Measurements from ENCODE around the gene WDTC1.
"Not testable (repeated sequence)": the region's sequence is repeated elsewhere in the genome, so short reads cannot be mapped to it uniquely, and the experiment has no call there.

WDTC1 gene

DNA sequence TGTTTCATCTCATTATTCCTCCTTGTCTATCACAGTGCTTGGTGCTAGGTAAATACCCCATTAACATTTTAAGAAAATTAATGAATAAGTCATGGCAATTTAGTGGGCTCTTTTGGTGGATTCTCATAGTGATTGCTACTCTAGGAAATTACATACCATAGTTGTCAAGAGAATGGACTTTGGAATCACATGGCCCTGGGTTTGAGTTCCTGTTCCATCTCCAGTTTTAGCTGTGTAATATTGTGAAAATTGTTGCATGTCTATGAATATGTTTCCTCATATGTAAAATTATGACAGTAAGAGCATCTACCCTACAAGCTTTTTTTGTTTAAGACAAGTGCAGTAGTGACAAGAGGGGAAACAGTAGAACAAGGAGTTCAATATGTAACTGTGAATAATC is 20.7 kb downstream of the WDTC1 start:
- DNase-seq, result no peak

- DNase-seq, result no peak
These were observed 22.7 kb downstream of the WDTC1 start for GRCh38 chr1:27257155-27257554.

DNA sequence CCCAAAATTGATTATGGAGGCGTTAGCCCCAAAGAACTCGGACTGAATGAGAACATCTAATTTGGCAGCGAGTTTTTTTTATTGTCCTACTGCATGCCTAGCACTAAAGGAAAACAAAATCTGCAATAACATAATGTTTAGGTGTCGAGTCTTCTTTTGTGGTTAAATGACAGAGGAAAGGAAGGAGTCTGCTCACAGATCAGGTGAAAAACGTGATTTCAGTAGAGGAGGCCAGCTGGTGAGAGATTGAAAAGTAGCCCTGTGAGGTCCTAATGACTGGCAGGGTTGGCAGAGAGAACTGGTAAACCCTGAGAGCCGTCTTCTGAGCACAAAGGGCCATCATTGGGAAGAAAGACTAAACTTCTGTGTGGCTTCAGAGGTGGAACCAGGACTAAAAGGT is 24.2 kb downstream of the WDTC1 start:
- DNase-seq, result no peak

- DNase-seq, result no peak
These were observed 32.7 kb downstream of the WDTC1 start for GRCh38 chr1:27267153-27267552.

GRCh38 chr1:27269276-27269675 is 34.8 kb downstream of the WDTC1 start:
- no peak for DNase-seq

GRCh38 chr1:27274204-27274603 is 39.8 kb downstream of the WDTC1 start:
- DNase-seq, result no peak

GRCh38 chr1:27275696-27276095 is 41.3 kb downstream of the WDTC1 start:
- DNase-seq, result no peak

DNA sequence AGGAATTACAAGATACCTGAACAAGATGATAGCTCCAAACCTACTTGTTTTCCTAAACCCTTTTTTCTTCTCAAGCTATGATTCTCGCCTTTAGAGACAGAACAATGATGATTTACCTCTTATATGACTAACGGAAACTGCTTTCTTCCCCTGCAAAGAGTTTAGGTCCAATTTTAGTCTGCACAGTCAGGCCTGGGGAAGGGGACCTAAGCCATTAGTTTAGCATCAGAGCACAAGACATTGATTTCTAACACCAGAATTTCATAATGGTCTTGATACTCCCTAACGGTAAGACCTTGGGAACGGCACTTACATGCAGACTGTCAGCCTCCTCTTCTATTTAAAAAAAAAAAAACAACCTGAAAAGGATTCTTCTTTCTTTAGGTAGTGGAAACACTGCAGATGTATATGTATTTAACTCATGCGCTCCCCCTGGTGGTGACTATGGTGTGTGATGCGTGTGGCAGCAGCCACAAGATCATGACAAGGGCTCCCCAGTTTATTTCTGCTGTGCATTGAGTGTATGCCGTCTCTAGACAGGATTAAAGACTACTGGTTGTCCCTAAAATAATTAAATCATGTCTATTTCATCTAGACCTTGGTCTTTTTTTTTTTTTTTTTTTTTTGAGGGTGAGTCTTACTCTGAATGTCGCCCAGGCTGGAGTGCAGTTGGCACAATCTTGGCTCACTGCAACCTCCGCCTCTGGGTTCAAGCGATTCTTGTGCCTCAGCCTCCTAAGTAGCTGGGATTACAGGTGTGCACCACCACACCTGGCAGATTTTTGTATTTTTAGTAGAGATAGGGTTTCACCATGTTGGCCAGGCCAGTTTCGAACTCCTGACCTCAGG is 50.2 kb downstream of the WDTC1 start:
- DNase-seq, result peak; percentile 81

DNA sequence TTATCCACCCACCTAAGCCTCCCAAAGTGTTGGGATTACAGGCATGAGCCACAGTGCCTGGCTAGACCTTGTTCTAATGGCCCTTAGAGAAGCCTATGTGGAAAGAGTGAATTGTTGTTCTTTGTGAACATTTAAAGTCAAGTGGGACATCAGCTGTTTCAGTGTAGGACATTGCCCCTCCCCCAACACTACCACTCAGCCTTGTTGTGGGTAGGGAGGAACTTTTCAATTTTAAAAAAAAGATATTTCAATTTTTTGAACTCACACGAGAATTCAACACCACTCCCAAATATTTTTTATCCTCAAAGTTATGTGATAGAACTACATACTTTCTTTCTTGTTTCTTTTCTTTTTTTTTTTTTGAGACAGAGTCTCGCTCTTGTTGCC is 50.8 kb downstream of the WDTC1 start:
- no peak for DNase-seq

GRCh38 chr1:27285821-27286220 is 51.4 kb downstream of the WDTC1 start:
- not testable (repeated sequence) for DNase-seq

GRCh38 chr1:27289125-27289524 is 54.7 kb downstream of the WDTC1 start:
- DNase-seq, result not testable (repeated sequence)

- DNase-seq, result no peak
These were observed 56.1 kb downstream of the WDTC1 start for GRCh38 chr1:27290581-27290980.

- no peak for DNase-seq
These were observed 57.7 kb downstream of the WDTC1 start for GRCh38 chr1:27292106-27292505.

DNA sequence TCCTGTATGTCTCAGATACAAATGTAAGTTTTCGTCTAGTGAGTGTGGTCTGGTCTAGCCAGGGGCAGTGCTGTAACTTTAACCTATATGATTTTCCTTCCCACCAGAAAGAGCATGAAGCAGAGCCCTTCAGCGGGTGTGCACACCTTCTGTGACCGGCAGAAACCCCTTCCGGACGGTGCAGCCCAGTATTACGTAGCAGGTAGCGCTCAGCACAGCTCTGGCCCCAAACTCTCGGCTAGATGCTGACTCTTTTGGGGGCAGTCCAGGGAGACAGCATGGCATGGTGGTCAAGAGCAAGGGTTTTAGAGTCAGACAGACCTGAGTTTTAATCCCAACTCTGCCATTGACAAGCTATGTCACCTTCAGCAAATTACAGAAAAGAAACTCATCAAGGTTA is 59.5 kb downstream of the WDTC1 start:
- DNase-seq, result no peak

DNA sequence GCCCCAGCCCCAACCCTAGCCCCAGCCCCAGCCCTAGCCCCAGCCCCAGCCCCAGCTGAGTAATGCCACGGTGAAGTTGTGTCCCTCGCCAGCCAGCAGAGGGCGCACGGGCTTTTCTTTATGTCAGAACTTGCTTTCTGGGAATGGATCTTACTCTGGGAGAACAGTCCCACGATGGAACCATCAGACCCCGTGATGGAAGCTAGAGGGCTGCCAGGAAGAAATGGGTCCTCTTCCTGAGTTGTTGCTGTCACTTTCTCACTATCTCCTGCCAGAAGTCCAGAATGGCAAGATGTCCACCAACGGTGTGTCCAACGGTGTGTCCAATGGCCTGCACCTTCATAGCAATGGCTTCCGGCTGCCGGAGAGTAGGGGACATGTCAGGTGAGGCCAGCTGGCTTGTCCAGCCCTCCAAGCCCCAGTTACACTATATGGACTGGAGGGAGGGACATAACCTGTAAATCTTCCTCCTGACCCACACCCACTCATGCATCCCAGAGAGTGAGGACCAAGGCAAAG is 62.4 kb downstream of the WDTC1 start:
- peak; percentile 75 for DNase-seq

- no peak for DNase-seq
These were observed 63.5 kb downstream of the WDTC1 start for GRCh38 chr1:27297903-27298302.

DNA sequence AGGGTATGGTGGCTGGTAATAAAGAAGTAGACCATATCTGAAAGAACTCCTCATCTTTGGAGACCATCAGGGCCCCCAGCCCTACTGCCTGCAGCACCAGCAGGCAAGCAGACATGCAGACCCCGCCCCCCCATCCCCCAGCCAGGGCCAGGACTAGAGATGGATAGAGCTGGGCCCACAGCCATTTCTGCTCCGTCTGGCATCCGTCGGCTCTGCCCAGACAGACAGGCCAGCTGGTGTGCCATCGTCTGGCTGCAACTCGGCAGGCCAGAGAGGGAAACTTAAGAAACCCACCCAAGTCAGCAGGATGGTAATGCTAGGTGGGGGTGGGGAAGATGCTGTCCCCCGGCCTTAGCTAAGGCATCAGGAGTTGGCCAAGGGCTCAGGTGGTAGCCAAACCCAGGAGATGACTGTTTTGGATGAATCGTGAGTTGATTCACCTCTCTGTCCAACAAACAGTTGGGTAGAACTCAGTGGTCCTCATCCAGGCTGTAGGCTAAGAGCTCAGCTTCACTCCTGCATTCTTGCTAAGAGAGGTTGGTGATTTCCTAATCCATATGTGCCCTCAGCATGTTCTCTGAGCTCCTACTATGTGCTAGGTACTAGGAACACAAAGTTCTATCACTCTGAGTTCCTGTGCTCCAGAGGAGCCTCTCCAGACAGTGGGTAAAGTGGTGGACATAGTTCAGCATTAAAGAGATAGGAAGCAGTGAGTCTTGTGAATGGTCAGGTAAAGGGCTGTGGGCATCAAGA is 64.4 kb downstream of the WDTC1 start:
- no peak for DNase-seq

DNA sequence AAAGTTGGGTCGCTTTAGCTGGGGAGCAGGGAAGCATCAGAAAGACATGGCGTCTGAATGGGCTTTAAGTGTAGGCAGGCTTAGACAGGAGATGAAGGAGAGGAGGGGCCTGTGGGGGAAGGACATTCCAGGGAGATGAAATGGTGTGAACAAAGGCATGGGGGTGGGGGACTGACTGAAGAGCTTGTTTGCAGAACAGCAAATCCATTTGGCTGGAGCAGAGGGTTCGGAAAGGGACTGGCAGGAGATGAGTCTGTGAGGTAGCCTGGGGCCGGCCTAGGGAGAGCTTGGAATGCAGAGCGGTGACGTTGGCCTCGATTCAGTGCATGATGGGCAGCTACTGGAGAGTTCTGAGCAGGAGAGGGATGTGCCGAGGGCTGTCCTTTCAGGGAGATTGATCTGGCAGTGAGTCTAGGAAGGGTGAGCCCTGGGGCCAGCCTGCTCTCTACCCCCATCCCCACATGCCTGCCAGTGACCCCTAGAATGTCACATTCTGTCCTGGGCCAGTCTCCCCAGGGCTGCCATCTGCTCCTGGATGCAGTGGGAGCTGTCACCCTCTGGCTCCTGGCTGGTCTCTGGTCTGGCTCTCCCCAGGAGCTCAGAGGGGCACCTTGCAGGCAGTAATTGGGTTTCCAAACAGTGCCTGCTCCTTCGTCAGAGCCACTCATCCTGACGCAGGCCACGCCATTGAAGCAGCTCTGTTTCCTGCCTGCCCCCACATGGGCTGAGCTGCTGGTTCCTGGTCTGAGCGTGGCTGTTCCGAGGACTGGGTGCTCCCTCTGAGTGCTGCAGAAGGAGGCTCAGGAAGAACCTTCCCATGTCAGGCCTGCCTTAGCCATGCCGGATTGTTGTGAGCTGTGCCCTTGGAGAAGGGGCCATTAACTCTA is 65.2 kb downstream of the WDTC1 start:
- DNase-seq, result no peak

GRCh38 chr1:27300341-27301051 is 66.1 kb downstream of the WDTC1 start:
- peak; percentile 84 for DNase-seq

DNA sequence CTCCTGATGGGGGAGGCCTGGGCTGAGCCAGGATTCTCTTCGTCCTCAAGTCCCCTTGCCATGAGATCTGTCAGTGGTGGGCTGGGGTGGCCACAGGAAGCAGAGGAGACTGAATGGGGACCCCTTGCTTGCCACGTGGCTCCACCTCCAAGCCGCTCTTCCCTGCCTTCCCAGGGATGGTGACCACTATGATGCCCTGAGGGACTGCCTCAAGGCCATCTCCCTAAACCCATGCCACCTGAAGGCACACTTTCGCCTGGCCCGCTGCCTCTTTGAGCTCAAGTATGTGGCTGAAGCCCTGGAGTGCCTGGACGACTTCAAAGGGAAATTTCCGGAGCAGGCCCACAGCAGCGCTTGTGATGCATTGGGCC is 66.6 kb downstream of the WDTC1 start:
- DNase-seq, result no peak

GRCh38 chr1:27301582-27302199 is 67.3 kb downstream of the WDTC1 start:
- no peak for DNase-seq

GRCh38 chr1:27302612-27303011 is 68.2 kb downstream of the WDTC1 start:
- DNase-seq, result no peak
